ENCODE results near the gene GAA. TPM values are rescaled to one million over a fixed set of nuclear protein-coding genes. Genes with fewer than 3 reads are reported as not detected.
A peak's percentile ranks its signal among the peaks of the same experiment; 100 is the strongest.

GAA gene
- total RNA-seq, 1 donor from 2014 or later: 13.1 TPM

DNA sequence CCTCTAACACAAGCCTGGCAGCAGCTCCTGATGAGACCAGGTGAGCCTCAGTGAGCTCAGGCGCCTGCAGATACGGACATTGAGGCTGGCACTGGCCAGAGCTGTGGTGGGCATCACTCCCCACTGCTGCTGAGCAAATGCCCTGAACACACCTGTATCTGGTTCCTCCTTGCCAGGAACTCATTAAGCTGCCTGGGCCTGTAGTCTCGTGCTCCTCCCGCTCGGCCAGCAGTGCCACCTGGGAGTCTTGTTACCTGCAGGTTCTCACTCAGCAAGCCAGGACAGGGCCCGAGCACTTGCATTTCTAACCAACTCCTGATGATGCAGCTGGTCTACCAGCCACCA lies 32.2 kb downstream of the GAA start:
- H3K4me3 Mint-ChIP-seq: no peak overlapping the region
- intact Hi-C loops (cut with micrococcal nuclease): no loop called here
- H3K9me3 Mint-ChIP-seq: no peaks in the 10 kb centered on the region
- H3K27me3 Mint-ChIP-seq (ENCODE audit: insufficient read depth): no peaks in the 10 kb centered on the region
- no peak overlapping the region for H3K27ac Mint-ChIP-seq
- no peaks in the 10 kb centered on the region for H3K4me1 Mint-ChIP-seq (ENCODE audit: low read depth)
- no peak for DNase-seq (ENCODE audit: low spot score)
- H3K36me3 Mint-ChIP-seq (ENCODE audit: low read depth): peaks cover 49% of the 10 kb centered on the region

DNA sequence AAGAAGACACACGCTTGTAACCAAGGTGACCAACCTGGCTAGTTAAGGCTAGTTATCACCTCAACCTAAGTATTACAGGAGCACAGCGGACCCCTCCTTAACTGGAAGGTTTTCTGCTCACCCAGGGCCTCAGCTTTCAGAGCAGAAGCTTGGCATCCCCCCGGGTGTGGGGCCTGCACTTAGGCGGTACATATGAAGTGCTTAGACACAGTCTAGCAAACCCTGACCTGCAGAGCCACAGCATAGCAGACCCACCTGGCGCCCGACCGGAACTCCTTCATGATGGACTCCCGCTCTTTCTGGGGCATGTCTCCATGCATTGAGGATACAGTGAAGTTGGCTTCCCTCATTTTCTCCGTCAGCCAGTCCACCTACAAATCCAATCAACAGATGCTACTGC lies 35.8 kb downstream of the GAA start:
- peaks cover 5% of the 10 kb centered on the region for H3K4me1 Mint-ChIP-seq (ENCODE audit: low read depth)
- peaks cover 69% of the 10 kb centered on the region for H3K36me3 Mint-ChIP-seq (ENCODE audit: low read depth)
- intact Hi-C loops (cut with micrococcal nuclease): no loop called here
- no peak overlapping the region for H3K27ac Mint-ChIP-seq
- no peak for DNase-seq (ENCODE audit: low spot score)
- no peaks in the 10 kb centered on the region for H3K9me3 Mint-ChIP-seq
- no peaks in the 10 kb centered on the region for H3K27me3 Mint-ChIP-seq (ENCODE audit: insufficient read depth)
- H3K4me3 Mint-ChIP-seq: no peak overlapping the region

DNA sequence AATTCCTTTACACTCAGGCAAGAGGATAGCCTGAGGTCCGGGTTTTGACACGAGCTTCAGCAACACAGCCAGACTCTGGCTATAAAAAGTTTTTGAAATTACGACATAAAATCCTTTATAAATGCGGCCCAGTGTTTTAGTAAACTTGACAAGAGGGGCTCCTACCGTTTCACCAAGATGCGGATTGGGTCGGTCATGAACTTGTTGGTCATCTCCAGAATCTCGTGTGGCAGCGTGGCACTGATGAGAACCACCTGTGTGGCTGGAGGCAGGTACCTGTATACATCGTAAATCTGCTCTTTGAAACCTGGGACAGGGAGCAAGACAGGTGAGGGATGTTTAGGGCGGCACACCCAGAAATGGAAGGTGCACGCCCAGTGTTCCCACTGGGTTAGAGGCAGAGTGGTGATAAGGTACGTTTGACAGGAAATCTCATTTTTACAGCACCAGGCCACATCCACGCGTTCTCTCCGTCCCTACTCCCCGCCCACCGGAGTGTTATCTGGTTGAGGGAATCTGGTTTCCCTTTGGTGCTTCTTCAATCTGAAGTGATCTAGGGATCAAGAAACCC lies 37.6 kb downstream of the GAA start:
- DNase-seq (ENCODE audit: low spot score): no peak

DNA sequence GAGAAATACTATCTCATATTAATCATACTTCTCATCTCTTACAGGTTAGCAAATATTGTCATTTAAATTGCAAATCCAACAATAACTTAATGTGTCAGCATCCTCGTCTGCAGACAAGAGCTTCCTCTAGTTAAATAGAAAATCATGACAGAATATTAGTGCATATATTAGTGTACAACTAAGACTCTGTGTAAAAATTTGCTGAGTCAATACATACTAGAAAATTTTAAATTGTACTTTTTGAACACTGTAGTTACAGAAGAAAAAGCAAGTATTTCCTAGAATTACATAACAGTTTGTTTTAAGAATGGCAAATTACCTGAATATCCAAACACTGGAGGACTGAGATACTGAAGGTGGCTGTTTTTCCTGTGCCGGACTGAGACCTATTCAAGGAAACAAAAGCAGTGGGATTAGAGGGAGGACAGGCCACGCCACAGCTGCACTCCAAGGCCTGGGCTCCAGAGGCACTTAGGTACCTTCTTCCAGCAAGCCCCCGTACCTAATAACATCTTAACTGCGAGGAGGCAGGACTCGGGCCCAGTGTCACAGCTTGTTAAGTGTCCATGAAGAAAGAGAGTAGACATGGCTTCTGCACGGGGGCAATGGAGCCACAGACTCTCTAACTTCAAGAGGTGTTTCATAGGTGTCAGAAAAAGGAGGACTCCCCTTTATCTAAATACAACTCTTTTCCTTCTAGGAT lies 40.2 kb downstream of the GAA start:
- Mint-ChIP-seq H3K27ac (no peak overlapping the region), H3K27me3 (ENCODE audit: insufficient read depth) (no peaks in the 10 kb centered on the region), H3K4me3 (no peak overlapping the region), H3K9me3 (no peaks in the 10 kb centered on the region), H3K36me3 (ENCODE audit: low read depth) (peaks cover 57% of the 10 kb centered on the region), H3K4me1 (ENCODE audit: low read depth) (peaks cover 33% of the 10 kb centered on the region)
- DNase-seq (ENCODE audit: low spot score): no peak
- intact Hi-C loops (cut with micrococcal nuclease): loop anchor here (10.0 kb wide), 1 partner anchor 367 kb away; the partner anchor contains the start of gene CBX2

More for the DNA sequence above, 37.6 kb downstream of the GAA start:
- intact Hi-C loops (cut with micrococcal nuclease): no loop called here
- Mint-ChIP-seq H3K36me3 (ENCODE audit: low read depth) (peaks cover 66% of the 10 kb centered on the region), H3K4me3 (no peak overlapping the region), H3K27me3 (ENCODE audit: insufficient read depth) (no peaks in the 10 kb centered on the region), H3K9me3 (no peaks in the 10 kb centered on the region), H3K4me1 (ENCODE audit: low read depth) (peaks cover 9% of the 10 kb centered on the region), H3K27ac (no peak overlapping the region)

DNA sequence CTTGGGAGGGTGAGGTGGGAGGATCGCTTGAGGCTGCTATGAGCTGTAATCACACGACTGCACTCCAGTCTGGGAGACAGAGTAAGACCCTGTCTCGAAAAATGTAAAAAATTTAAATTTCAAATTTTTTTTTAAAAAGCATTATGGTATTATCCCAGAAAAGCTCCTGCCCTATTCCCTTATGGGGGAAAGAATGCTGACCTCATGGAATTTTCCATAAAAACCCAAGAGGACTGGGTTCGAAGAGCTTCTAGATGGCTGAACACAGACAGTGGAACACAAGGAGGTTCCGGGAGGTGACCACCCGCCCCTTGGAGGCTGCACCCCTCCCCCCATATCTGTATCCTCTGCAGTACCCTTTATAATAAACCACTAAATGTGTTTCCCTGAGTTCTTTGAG lies 41.5 kb downstream of the GAA start:
- Mint-ChIP-seq H3K27me3 (ENCODE audit: insufficient read depth) (no peaks in the 10 kb centered on the region), H3K36me3 (ENCODE audit: low read depth) (peaks cover 46% of the 10 kb centered on the region), H3K9me3 (no peaks in the 10 kb centered on the region), H3K4me3 (no peak overlapping the region), H3K27ac (no peak overlapping the region), H3K4me1 (ENCODE audit: low read depth) (peaks cover 36% of the 10 kb centered on the region)
- intact Hi-C loops (cut with micrococcal nuclease): loop anchor here (10.0 kb wide), 1 partner anchor 368 kb away; the partner anchor contains the start of gene CBX2
- DNase-seq (ENCODE audit: low spot score): no peak

DNA sequence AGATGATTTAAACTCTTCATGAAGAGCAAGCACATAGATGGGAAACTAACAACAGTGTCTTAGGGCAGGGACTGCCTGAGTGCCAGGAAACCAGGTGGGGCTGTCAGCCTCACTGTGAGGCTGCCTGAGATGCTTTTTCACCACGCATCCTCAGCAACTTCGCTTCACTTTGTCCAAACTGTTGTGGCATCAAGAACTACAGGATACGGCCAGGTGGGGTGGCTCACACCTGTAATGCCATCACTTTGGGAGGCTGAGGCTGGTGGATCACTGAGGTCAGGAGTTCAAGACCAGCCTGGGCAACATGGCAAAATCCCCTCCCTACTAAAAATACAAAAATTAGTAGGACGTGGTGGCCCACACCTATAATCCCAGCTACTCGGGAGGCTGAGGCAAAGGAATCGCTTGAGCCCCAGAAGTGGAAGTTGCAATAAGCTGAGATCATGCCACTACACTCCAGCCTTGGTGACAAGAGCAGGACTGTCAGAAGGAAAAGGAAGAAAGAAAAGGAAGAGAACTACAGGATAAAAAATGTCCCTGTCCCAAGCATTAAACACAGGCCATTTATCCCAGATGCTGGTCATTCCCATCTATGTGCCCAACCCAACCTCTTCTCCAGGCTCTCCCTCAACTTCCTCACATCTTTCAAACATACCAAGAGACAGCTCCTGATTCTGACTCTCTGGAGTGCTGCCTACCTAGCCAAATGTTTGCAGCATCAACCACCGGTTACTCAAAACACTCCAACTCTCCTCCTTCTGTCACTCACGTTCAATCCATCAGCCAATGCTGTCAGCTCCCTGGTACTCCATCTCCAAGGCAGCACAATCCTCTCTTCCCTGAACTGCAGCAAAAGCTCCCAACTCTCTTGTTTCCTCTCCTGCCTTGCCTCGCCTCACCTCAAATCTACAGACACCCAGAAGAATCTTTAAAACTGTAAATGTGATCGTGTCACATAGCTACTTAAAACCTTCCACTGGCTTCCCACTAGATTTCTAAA lies 44.0 kb downstream of the GAA start:
- Mint-ChIP-seq H3K9me3 (no peaks in the 10 kb centered on the region), H3K27ac (peak overlapping the region; percentile 89), H3K27me3 (ENCODE audit: insufficient read depth) (no peaks in the 10 kb centered on the region), H3K4me3 (peak overlapping the region; percentile 88), H3K4me1 (ENCODE audit: low read depth) (peaks cover 40% of the 10 kb centered on the region), H3K36me3 (ENCODE audit: low read depth) (peaks cover 29% of the 10 kb centered on the region)
- intact Hi-C loops (cut with micrococcal nuclease): loop anchor here (5.0 to 10.0 kb wide), 2 partner anchors 148 to 371 kb away; partner anchors contain the start of gene CBX2
- DNase-seq (ENCODE audit: low spot score): no peak

DNA sequence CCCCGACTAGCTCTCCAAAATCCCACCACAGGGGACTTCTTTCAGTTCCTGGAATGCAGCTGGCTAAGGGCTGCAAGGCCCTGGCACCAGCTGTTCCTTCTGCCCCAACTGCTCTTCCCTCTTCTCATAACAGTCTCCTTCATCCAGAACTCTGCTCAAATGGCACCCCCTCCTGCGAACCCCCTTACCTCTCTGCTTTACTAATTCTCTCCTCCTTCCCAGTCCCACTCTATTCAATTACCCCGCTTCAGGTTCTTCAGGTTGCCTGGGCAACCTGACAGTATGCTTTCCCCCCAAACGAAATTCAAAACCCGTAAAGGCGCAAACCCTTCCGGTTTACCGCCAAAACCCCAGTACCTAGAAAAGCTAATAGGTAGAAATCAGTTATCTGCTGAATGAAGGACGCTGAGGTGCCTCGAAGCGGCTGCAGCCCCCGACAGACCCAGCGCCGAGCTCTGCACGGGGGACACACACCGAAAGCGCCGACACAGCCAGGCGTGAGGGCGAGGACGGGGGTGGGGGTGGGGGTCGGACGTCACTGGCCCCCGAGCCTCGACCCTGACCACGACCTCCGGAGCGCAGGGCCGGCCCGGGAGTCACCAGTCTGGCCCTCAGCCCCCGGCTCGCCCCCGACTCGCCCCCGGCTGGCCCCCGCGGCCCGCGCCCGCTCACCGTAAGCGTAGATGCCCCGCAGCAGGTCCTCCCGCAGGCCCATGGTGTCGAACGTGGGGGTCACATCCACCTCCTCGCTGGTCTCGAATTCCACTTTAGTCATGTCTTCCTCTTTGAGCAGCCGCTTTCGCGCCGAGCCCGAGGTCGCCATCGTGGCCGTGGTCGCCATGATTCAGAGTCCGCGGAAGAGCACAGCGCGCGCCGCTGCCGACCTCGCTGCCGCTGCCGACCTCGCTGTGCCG lies 45.0 kb downstream of the GAA start:
- H3K27me3 Mint-ChIP-seq (ENCODE audit: insufficient read depth): no peaks in the 10 kb centered on the region
- H3K4me3 Mint-ChIP-seq: peak overlapping the region; percentile 88
- intact Hi-C loops (cut with micrococcal nuclease): loop anchor here (1.0 to 10.0 kb wide), 7 partner anchors 45 to 372 kb away; partner anchors contain the start of genes CBX2, CCDC40, ENDOV and GAA
- peaks cover 24% of the 10 kb centered on the region for H3K36me3 Mint-ChIP-seq (ENCODE audit: low read depth)
- peak; percentile 4 for DNase-seq (ENCODE audit: low spot score)
- H3K4me1 Mint-ChIP-seq (ENCODE audit: low read depth): peaks cover 40% of the 10 kb centered on the region
- H3K9me3 Mint-ChIP-seq: peaks cover under 1% of the 10 kb centered on the region
- H3K27ac Mint-ChIP-seq: peak overlapping the region; percentile 89

DNA sequence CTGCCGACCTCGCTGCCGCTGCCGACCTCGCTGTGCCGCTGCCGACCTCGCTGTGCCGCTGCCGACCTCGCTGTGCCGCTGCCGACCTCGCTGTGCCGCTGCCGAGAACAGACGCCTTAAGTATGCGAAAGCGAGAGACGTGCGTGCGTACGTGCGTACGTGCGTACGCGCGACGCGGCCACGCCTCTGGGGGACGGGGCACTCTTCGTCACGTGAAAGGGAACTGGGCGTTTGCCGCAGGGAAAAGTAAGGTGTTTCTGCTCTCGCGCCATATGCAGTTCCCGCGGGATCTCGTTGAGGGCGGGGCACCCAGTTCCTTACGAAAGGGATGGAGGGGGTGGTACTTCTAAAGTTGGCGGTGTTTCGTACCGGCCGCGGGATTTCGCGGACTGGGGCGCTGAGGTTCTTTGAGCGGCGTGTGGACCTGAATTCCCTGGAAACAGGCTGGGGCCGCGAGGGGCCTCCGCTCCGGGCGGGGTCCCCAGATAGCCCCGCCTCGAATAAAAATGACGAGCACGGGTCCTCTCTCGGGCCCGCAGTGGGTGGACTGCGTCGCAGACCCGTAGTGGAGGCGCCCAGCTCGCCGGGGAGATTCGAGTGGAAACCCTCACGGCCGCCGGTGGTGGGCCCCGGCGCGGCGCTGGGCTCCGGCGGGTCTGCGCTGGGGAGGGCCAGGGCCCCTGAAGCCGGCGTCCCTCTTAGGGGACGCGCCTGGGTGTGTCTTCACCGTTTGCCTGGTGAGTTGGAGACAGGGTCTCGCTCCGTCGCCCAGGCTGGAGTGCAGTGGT lies 45.8 kb downstream of the GAA start, which contains the start of gene EIF4A3:
TSS of gene EIF4A3 (minus strand) at position 94 of the 788 bp plus-strand sequence. CDS start 167 bp downstream, outside the sequence.
- H3K27me3 Mint-ChIP-seq (ENCODE audit: insufficient read depth): no peaks in the 10 kb centered on the region
- peaks cover 8% of the 10 kb centered on the region for H3K9me3 Mint-ChIP-seq
- peak within 1 kb of the TSS; percentile 88 for H3K4me3 Mint-ChIP-seq
- peak; percentile 97 for DNase-seq (ENCODE audit: low spot score)
- intact Hi-C loops (cut with micrococcal nuclease): loop anchor here (1.0 to 10.0 kb wide), 7 partner anchors 46 to 372 kb away; partner anchors contain the start of genes CBX2, CCDC40, ENDOV and GAA
- H3K4me1 Mint-ChIP-seq (ENCODE audit: low read depth): peaks cover 39% of the 10 kb centered on the region
- peaks cover 21% of the 10 kb centered on the region for H3K36me3 Mint-ChIP-seq (ENCODE audit: low read depth)
- H3K27ac Mint-ChIP-seq: peak within 1 kb of the TSS; percentile 92

DNA sequence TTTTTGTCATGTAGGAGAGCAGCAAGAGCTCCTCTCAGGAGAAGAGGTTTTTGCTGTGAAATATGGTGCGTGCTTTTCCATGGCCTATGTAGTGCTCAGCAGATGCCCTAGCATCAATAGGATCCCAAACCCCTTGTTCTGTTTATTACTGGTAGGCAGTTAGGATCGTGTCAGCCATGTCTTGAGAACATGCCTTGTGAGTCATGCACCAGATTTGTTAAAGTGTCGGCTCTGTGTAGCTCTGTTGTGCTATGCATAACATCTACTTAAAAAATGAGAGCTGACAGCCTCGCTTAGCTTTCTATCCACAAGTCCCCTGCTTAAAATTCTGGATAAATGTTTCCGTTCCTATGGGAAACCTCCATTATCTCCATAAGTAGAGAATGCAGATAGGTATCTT lies 50.0 kb downstream of the GAA start:
- DNase-seq (ENCODE audit: low spot score): no peak
- no peaks in the 10 kb centered on the region for H3K27me3 Mint-ChIP-seq (ENCODE audit: insufficient read depth)
- intact Hi-C loops (cut with micrococcal nuclease): no loop called here
- H3K27ac Mint-ChIP-seq: no peak overlapping the region
- peaks cover 25% of the 10 kb centered on the region for H3K9me3 Mint-ChIP-seq
- no peaks in the 10 kb centered on the region for H3K36me3 Mint-ChIP-seq (ENCODE audit: low read depth)
- peaks cover 17% of the 10 kb centered on the region for H3K4me1 Mint-ChIP-seq (ENCODE audit: low read depth)
- H3K4me3 Mint-ChIP-seq: no peak overlapping the region

DNA sequence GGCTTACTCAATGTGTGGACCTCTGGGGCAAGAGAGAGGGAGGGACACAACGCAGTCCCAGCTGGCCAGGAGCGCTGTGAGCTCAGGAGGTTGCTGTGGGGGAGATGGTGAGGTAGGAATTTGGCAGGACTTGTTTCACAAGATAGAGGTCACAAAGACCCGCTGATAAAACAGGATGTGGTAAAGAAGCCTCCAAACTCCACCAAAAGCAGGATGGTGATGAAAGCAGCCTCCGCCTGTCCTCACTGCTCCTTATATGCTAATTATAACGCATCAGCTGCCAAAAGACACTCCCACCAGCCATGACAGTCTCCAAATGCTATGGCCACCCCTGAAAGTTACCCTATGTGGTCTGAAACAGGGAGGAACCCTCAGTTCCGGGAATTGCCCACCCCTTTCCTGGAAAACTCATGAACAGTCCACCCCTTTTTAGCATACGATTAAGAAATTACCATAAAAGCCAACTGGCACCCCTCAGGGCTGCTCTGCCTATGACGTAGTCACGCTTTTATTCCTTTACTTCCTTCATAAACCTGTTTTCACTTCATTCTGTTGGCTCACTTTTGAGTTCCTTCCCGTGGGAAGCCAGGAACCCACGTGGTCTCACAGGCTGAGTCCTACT lies 50.8 kb downstream of the GAA start:
- Mint-ChIP-seq H3K36me3 (ENCODE audit: low read depth) (no peaks in the 10 kb centered on the region), H3K9me3 (peaks cover 29% of the 10 kb centered on the region), H3K4me3 (no peak overlapping the region), H3K27ac (no peak overlapping the region), H3K4me1 (ENCODE audit: low read depth) (peaks cover 16% of the 10 kb centered on the region), H3K27me3 (ENCODE audit: insufficient read depth) (peaks cover 2% of the 10 kb centered on the region)
- no peak for DNase-seq (ENCODE audit: low spot score)
- intact Hi-C loops (cut with micrococcal nuclease): no loop called here

DNA sequence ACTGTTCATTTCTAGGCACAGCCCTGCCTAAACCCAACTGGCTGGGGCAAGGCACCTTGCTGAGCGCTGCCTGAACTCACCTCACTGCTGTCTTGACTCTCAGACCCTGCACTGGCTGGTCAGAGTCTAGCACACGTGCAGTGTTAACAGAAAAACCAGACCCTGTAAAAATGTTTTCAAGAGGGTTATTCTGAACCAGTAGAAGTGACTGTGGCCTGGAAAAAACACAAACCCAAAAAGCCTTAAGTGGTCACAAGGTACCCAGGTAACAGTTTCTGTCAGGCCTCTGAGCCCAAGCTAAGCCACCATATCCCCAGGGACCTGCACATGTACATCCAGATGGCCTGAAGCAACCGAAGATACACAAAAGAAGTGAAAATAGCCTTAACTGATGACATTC lies 51.6 kb downstream of the GAA start:
- DNase-seq (ENCODE audit: low spot score): no peak
- Mint-ChIP-seq H3K9me3 (peaks cover 29% of the 10 kb centered on the region), H3K27ac (no peak overlapping the region), H3K4me3 (no peak overlapping the region), H3K36me3 (ENCODE audit: low read depth) (no peaks in the 10 kb centered on the region), H3K27me3 (ENCODE audit: insufficient read depth) (peaks cover 5% of the 10 kb centered on the region), H3K4me1 (ENCODE audit: low read depth) (peaks cover 13% of the 10 kb centered on the region)
- intact Hi-C loops (cut with micrococcal nuclease): no loop called here
